Peyer's patch (tissue), 4 donors: Measurements from ENCODE around the gene C1orf210.

Source experiments
- POLR2A ChIP-seq, 2 donors: fragments of 450-650 bp; IDR thresholded peaks; one replicate each; pipeline ENCODE4 v1.5.1; 2017; ENCODE audit warnings: antibody characterized with exemption in 2 of 2, mild to moderate bottlenecking in 2 of 2, moderate library complexity in 2 of 2
- TF ChIP-seq, protein P1 (sequence below), 6 experiments: fragments of 450-650 bp in 4 of 6; fragments of 200-600 bp in 2 of 6; sonication (generic) in 1 of 6; IDR thresholded peaks; one replicate each; pipeline ENCODE4 v1.5.1; 2017 to 2019; ENCODE audit warnings: antibody characterized with exemption in 6 of 6, mild to moderate bottlenecking in 3 of 6, moderate library complexity in 1 of 6

DNA sequence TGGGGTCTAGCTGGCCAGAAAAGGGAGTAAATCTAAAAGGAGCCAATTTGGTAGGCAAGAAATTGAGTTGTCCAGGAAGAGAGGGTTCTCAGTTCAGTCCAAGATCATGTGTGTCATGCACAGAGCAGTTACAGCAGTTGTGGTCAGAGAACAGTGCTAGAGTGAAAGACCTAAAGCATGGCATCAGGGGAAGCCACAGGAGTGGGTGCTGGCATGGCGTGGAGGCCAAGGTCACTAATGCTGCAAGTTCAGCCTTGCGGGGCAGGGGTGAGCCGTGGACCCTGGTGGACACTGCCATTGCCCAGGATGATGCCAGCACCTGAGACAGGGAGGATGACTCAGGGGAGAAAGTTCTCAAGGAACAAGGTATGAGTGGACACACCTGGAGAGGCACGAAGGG lies 32.2 kb downstream of the C1orf210 start:
- no peak for TF ChIP-seq POLR2A (IDR thresholded peaks at IDR 0.05)
- TF ChIP-seq, protein P1, sequence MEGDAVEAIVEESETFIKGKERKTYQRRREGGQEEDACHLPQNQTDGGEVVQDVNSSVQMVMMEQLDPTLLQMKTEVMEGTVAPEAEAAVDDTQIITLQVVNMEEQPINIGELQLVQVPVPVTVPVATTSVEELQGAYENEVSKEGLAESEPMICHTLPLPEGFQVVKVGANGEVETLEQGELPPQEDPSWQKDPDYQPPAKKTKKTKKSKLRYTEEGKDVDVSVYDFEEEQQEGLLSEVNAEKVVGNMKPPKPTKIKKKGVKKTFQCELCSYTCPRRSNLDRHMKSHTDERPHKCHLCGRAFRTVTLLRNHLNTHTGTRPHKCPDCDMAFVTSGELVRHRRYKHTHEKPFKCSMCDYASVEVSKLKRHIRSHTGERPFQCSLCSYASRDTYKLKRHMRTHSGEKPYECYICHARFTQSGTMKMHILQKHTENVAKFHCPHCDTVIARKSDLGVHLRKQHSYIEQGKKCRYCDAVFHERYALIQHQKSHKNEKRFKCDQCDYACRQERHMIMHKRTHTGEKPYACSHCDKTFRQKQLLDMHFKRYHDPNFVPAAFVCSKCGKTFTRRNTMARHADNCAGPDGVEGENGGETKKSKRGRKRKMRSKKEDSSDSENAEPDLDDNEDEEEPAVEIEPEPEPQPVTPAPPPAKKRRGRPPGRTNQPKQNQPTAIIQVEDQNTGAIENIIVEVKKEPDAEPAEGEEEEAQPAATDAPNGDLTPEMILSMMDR (IDR thresholded peaks at IDR 0.05): no peak
